Measurements from ENCODE around the gene PDE12.

GRCh38 chr3:57556459-57557084, 498 bp downstream of the PDE12 start:
- TF ChIP-seq YY1 (IDR thresholded peaks at IDR 0.05; ENCODE audit: insufficient read depth, insufficient replicate concordance, low read depth, low read length) (no peak), PRDM10 (CRISPR knock-in tag; IDR thresholded peaks at IDR 0.05; ENCODE audit: low read depth) (no peak), FOXJ3 (CRISPR knock-in tag; IDR thresholded peaks at IDR 0.05; ENCODE audit: borderline replicate concordance) (no peak), EZH2 (conservative IDR thresholded peaks at IDR 0.05; ENCODE audit: low read depth, low read length) (no peak), ZNF670 (CRISPR knock-in tag; IDR thresholded peaks at IDR 0.05; ENCODE audit: borderline replicate concordance) (no peak), ZNF530 (CRISPR knock-in tag; IDR thresholded peaks at IDR 0.05; ENCODE audit: low read depth) (no peak), TCF12 (IDR thresholded peaks at IDR 0.05) (no peak), TCF12 (CRISPR knock-in tag; IDR thresholded peaks at IDR 0.05) (no peak), ZNF253 (CRISPR knock-in tag; IDR thresholded peaks at IDR 0.05; ENCODE audit: borderline replicate concordance) (no peak), IRF2 (CRISPR knock-in tag; IDR thresholded peaks at IDR 0.05) (no peak), POLR2AphosphoS5 (IDR thresholded peaks at IDR 0.05; ENCODE audit: low read depth, low read length) (no peak), NCOA1 (CRISPR knock-in tag; IDR thresholded peaks at IDR 0.05) (no peak), SNAPC2 (CRISPR knock-in tag; IDR thresholded peaks at IDR 0.05) (no peak)
- TF ChIP-seq, protein P1, sequence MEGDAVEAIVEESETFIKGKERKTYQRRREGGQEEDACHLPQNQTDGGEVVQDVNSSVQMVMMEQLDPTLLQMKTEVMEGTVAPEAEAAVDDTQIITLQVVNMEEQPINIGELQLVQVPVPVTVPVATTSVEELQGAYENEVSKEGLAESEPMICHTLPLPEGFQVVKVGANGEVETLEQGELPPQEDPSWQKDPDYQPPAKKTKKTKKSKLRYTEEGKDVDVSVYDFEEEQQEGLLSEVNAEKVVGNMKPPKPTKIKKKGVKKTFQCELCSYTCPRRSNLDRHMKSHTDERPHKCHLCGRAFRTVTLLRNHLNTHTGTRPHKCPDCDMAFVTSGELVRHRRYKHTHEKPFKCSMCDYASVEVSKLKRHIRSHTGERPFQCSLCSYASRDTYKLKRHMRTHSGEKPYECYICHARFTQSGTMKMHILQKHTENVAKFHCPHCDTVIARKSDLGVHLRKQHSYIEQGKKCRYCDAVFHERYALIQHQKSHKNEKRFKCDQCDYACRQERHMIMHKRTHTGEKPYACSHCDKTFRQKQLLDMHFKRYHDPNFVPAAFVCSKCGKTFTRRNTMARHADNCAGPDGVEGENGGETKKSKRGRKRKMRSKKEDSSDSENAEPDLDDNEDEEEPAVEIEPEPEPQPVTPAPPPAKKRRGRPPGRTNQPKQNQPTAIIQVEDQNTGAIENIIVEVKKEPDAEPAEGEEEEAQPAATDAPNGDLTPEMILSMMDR (CRISPR knock-in tag; IDR thresholded peaks at IDR 0.05), result no peak
- TF ChIP-seq, protein P2, sequence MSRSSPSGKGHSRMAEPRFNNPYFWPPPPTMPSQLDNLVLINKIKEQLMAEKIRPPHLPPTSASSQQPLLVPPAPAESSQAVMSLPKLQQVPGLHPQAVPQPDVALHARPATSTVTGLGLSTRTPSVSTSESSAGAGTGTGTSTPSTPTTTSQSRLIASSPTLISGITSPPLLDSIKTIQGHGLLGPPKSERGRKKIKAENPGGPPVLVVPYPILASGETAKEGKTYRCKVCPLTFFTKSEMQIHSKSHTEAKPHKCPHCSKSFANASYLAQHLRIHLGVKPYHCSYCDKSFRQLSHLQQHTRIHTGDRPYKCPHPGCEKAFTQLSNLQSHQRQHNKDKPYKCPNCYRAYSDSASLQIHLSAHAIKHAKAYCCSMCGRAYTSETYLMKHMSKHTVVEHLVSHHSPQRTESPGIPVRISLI (CRISPR knock-in tag; IDR thresholded peaks at IDR 0.05; ENCODE audit: borderline replicate concordance), result no peak; the same call in 1 of the 2 replicates

Data from HepG2 (cell line).